DOHH2 (cell line): ENCODE data around the gene PDCD2L.

Source experiments
- CTCF ChIP-seq: fragments of 200-600 bp; sonication (generic); IDR thresholded peaks from one replicate; pipeline ENCODE4 v1.5.1; 2014; ENCODE audit warnings: antibody characterized with exemption, mild to moderate bottlenecking, low read depth, low read length; ENCODE audit not compliant: poor library complexity, severe bottlenecking
- EZH2phosphoT487 ChIP-seq: fragments of 200-600 bp; sonication (generic); IDR thresholded peaks from 2 replicates; pipeline ENCODE4 v1.6.1; 2017; ENCODE audit warnings: borderline replicate concordance, mild to moderate bottlenecking, antibody characterized with exemption, low read length, moderate library complexity, mixed read lengths

DNA sequence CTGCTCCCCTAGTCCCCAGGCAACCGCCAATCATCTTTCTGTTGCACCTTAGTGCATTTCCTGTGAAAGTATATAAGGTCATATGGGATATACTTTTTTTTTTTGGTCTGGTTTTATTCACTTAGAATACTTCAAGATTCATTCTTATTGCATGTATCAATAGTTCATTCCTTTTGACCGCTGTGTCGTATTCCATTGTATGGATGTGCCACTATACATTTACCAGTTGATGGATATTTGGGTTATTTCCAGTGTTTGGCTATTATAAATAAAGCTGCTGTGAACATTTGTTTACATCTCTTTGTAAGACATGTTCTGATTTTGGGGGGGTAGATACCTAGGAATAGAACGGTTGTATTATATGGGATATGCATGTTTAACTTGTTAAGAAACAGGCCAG, 14.1 kb downstream of the PDCD2L start:
- TF ChIP-seq CTCF, result no peak
- TF ChIP-seq EZH2phosphoT487, result no peak
